ENCODE data around the gene SH3BP5. TPM values are rescaled to one million over a fixed set of nuclear protein-coding genes. Genes with fewer than 3 reads are reported as not detected.

Gene SH3BP5
- total RNA-seq, 1 donor from 2014 or later: 41.1 TPM

- no peak overlapping the region for H3K27ac Mint-ChIP-seq (ENCODE audit: unreplicated experiment)
- no peaks in the 10 kb centered on the region for H3K9me3 Mint-ChIP-seq (ENCODE audit: unreplicated experiment)
- TF ChIP-seq, protein P1, sequence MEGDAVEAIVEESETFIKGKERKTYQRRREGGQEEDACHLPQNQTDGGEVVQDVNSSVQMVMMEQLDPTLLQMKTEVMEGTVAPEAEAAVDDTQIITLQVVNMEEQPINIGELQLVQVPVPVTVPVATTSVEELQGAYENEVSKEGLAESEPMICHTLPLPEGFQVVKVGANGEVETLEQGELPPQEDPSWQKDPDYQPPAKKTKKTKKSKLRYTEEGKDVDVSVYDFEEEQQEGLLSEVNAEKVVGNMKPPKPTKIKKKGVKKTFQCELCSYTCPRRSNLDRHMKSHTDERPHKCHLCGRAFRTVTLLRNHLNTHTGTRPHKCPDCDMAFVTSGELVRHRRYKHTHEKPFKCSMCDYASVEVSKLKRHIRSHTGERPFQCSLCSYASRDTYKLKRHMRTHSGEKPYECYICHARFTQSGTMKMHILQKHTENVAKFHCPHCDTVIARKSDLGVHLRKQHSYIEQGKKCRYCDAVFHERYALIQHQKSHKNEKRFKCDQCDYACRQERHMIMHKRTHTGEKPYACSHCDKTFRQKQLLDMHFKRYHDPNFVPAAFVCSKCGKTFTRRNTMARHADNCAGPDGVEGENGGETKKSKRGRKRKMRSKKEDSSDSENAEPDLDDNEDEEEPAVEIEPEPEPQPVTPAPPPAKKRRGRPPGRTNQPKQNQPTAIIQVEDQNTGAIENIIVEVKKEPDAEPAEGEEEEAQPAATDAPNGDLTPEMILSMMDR (IDR thresholded peaks at IDR 0.05; ENCODE audit: unreplicated experiment): no peak
- H3K27me3 Mint-ChIP-seq (ENCODE audit: unreplicated experiment): peaks cover 4% of the 10 kb centered on the region
- DNase-seq (ENCODE audit: low spot score): no peak
- H3K36me3 Mint-ChIP-seq (ENCODE audit: low read depth, unreplicated experiment): peaks cover 4% of the 10 kb centered on the region
- peak overlapping the region; percentile 38 for H3K4me3 Mint-ChIP-seq (ENCODE audit: unreplicated experiment)
- peaks cover 12% of the 10 kb centered on the region for H3K4me1 Mint-ChIP-seq (ENCODE audit: unreplicated experiment)
These were observed 124.4 kb downstream of the SH3BP5 start for GRCh38 chr3:15207836-15208504.

- Mint-ChIP-seq H3K4me1 (ENCODE audit: unreplicated experiment) (peaks cover 12% of the 10 kb centered on the region), H3K27ac (ENCODE audit: unreplicated experiment) (peak overlapping the region; percentile 72), H3K36me3 (ENCODE audit: low read depth, unreplicated experiment) (peaks cover 4% of the 10 kb centered on the region), H3K9me3 (ENCODE audit: unreplicated experiment) (no peaks in the 10 kb centered on the region), H3K4me3 (ENCODE audit: unreplicated experiment) (peak overlapping the region; percentile 97), H3K27me3 (ENCODE audit: unreplicated experiment) (peaks cover 4% of the 10 kb centered on the region)
- TF ChIP-seq, protein P1 (IDR thresholded peaks at IDR 0.05; ENCODE audit: unreplicated experiment): no peak
- no peak for DNase-seq (ENCODE audit: low spot score)
These were observed 125.5 kb downstream of the SH3BP5 start for GRCh38 chr3:15206662-15207576.

DNA sequence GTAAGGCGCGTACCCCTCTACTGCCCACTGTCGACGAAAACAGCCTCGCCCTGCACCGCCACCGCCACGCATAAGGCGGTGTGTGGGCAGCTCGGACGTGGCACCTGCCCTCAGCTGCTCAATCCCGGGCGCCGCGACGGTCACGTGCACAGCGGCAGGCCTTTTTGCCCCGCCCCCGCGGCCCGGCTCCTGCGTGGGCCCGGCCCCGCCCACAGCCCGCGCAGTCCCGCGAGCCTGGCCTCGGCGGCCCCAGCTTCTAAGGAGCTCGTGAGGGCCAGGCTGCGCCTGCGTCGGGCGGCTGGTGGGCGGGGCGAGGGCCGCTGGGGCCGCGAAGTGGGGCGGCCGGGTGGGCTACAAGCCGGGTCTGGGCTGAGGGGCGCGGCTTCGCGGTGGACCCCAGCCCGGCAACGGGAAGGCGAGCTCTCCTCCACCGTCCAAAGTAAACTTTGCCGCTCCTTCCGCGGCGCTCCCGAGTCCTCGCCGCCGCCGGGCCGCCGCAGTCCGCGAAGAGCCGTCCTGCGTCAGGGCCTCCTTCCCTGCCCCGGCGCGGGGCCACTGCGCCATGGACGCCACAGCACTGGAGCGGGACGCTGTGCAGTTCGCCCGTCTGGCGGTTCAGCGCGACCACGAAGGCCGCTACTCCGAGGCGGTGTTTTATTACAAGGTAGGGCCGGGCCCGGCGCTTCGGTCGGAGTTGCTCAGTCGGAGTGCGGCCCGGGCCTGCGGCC is 126.3 kb downstream of the SH3BP5 start, which contains the start of gene CAPN7:
CAPN7 (plus strand) TSS at position 313 of the 728 bp plus-strand sequence; CDS start at position 563, 250 bp downstream.
- peaks cover 4% of the 10 kb centered on the region for H3K27me3 Mint-ChIP-seq (ENCODE audit: unreplicated experiment)
- no peaks in the 10 kb centered on the region for H3K9me3 Mint-ChIP-seq (ENCODE audit: unreplicated experiment)
- peak within 1 kb of the TSS; percentile 97 for H3K4me3 Mint-ChIP-seq (ENCODE audit: unreplicated experiment)
- H3K4me1 Mint-ChIP-seq (ENCODE audit: unreplicated experiment): peaks cover 12% of the 10 kb centered on the region
- peak within 1 kb of the TSS; percentile 80 for H3K27ac Mint-ChIP-seq (ENCODE audit: unreplicated experiment)
- H3K36me3 Mint-ChIP-seq (ENCODE audit: low read depth, unreplicated experiment): peaks cover 4% of the 10 kb centered on the region
- TF ChIP-seq, protein P1 (IDR thresholded peaks at IDR 0.05; ENCODE audit: unreplicated experiment): no peak
- peak; percentile 96 for DNase-seq (ENCODE audit: low spot score)

DNA sequence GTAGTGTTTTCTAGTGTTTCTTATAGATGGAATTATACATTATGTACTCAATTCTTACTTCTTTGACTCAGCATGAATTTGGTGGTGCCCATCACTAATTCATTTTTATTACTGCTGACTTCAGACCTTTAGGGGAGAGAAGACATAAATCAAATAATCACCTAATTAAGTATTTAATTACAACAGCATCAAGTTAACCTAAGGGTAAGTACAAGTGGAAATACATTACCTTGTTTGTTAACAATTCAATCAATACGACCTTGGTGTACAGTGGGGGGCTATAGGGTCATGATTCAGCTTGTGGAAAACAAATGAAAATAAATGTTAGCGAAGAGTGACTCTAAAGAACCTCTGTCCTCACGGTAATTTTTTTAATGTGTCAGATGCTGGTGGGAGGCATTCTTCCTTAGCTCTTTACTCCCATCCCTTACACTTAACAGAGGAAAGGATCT is 126.9 kb downstream of the SH3BP5 start:
- peaks cover 4% of the 10 kb centered on the region for H3K27me3 Mint-ChIP-seq (ENCODE audit: unreplicated experiment)
- no peak for DNase-seq (ENCODE audit: low spot score)
- H3K27ac Mint-ChIP-seq (ENCODE audit: unreplicated experiment): peak overlapping the region; percentile 80
- peaks cover 4% of the 10 kb centered on the region for H3K36me3 Mint-ChIP-seq (ENCODE audit: low read depth, unreplicated experiment)
- TF ChIP-seq, protein P1 (IDR thresholded peaks at IDR 0.05; ENCODE audit: unreplicated experiment): no peak
- H3K9me3 Mint-ChIP-seq (ENCODE audit: unreplicated experiment): no peaks in the 10 kb centered on the region
- H3K4me1 Mint-ChIP-seq (ENCODE audit: unreplicated experiment): peaks cover 12% of the 10 kb centered on the region
- peak overlapping the region; percentile 92 for H3K4me3 Mint-ChIP-seq (ENCODE audit: unreplicated experiment)

Other genes with a start within 250 kb of the SH3BP5 start
- 25.7 TPM for gene RBSN, start 233.4 kb downstream of the SH3BP5 start, total RNA-seq (ENCODE audit: unreplicated experiment)
- gene CAPN7, start 126.3 kb downstream of the SH3BP5 start, total RNA-seq (ENCODE audit: unreplicated experiment): 25.9 TPM
- gene METTL6, start 95.0 kb upstream of the SH3BP5 start, total RNA-seq (ENCODE audit: unreplicated experiment): 16.0 TPM
- gene EAF1, start 95.0 kb upstream of the SH3BP5 start, total RNA-seq (ENCODE audit: unreplicated experiment): 23.9 TPM
- 2.1 TPM for gene COLQ, start 189.1 kb upstream of the SH3BP5 start, total RNA-seq (ENCODE audit: unreplicated experiment)